Mesendoderm (in vitro differentiated cells): ENCODE measurements around the gene FRMD4A.

ENCODE experiments used
- DNase-seq: peaks from one replicate; pipeline ENCODE4 v3.0.0; 2013
- H2AK5ac ChIP-seq: 2 replicates; pipeline ENCODE4 v1.6.1; 2013; ENCODE audit warnings: low read length, inconsistent platforms
- H2BK120ac ChIP-seq: 2 replicates; pipeline ENCODE4 v1.6.1; 2013; ENCODE audit warnings: low read depth, mild to moderate bottlenecking, low read length, moderate library complexity, mixed read lengths
- H2BK15ac ChIP-seq: replicated peaks from 2 replicates; pipeline ENCODE4 v1.6.1; 2013; ENCODE audit warnings: low read depth, mild to moderate bottlenecking, moderate library complexity
- H2BK5ac ChIP-seq: 2 replicates; pipeline ENCODE4 v1.6.1; 2013; ENCODE audit warnings: low read length, inconsistent platforms
- H3K18ac ChIP-seq: 2 replicates; pipeline ENCODE4 v1.6.1; 2013; ENCODE audit warnings: mild to moderate bottlenecking, low read length, mixed read lengths
- H3K23ac ChIP-seq: one replicate; pipeline ENCODE4 v1.6.1; 2013; ENCODE audit warnings: low read length
- H3K27ac ChIP-seq: 2 replicates; pipeline ENCODE4 v1.5.1; 2013; ENCODE audit warnings: low read depth, mild to moderate bottlenecking, inconsistent platforms, low read length, moderate library complexity
- H3K27me3 ChIP-seq: 2 replicates; pipeline ENCODE4 v1.6.1; 2013; ENCODE audit warnings: low read length, control low read depth, mild to moderate bottlenecking, inconsistent platforms; ENCODE audit not compliant: insufficient read depth, poor library complexity
- H3K36me3 ChIP-seq: 2 replicates; pipeline ENCODE4 v1.6.1; 2013; ENCODE audit warnings: low read length, inconsistent platforms; ENCODE audit not compliant: control insufficient read depth, insufficient read depth
- H3K4ac ChIP-seq: one replicate; pipeline ENCODE4 v1.6.1; 2013; ENCODE audit warnings: low read depth, mild to moderate bottlenecking, low read length, moderate library complexity
- H3K4me1 ChIP-seq: 2 replicates; pipeline ENCODE4 v1.6.1; 2013; ENCODE audit warnings: low read depth, low read length, inconsistent platforms; ENCODE audit not compliant: control insufficient read depth
- H3K4me2 ChIP-seq: 2 replicates; pipeline ENCODE4 v1.6.1; 2013; ENCODE audit warnings: low read length
- H3K4me3 ChIP-seq: 2 replicates; pipeline ENCODE4 v1.5.1; 2013; ENCODE audit warnings: mild to moderate bottlenecking, low read length
- H3K56ac ChIP-seq: one replicate; pipeline ENCODE4 v1.6.1; 2013; ENCODE audit warnings: low read length
- H3K79me1 ChIP-seq: 2 replicates; pipeline ENCODE4 v1.6.1; 2013; ENCODE audit warnings: low read length, inconsistent platforms
- H3K79me2 ChIP-seq: 2 replicates; pipeline ENCODE4 v1.6.1; 2013; ENCODE audit warnings: mild to moderate bottlenecking, low read length; ENCODE audit not compliant: control insufficient read depth, insufficient read depth
- H3K9ac ChIP-seq: 2 replicates; pipeline ENCODE4 v1.6.1; 2013; ENCODE audit warnings: low read length, inconsistent platforms
- H4K5ac ChIP-seq: one replicate; pipeline ENCODE4 v1.6.1; 2013; ENCODE audit warnings: low read length
- H4K8ac ChIP-seq: one replicate; pipeline ENCODE4 v1.6.1; 2013; ENCODE audit warnings: low read depth, mild to moderate bottlenecking, control low read depth, low read length, moderate library complexity
- WGBS: extraction: QIAGEN DNeasy Blood & Tissue Kit; methylation state at CpG from one replicate; pipeline ENCODE4 v1.1.7; 2013; ENCODE audit warnings: low lambda C conversion rate, missing lambda C conversion rate; ENCODE audit not compliant: insufficient coverage; ENCODE audit errors: extremely low coverage; 5-methylcytosine and 5-hydroxymethylcytosine counted together

The FRMD4A gene

DNA sequence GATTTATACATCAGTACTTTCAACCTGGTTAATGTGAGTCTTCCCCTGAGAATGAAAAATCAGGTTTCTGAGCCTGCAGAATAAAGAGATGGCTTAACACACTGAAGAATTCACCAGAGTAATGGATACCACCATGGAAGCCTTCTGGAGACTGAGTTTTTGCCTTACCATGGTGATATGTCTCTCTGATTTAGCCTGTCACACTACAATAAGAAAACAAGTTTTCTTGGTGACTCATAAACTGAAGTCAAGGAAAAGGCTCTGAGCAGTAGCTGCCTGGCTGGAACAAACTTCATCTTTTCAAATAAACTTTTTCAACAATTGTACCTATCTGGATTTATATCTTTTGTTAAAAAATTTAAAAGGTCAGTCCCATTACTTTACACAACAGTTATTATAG lies 515.0 kb downstream of the FRMD4A start:
- H3K27me3 ChIP-seq: no peaks in the 10 kb centered on the region
- H3K56ac ChIP-seq: no peak overlapping the region
- H3K4me2 ChIP-seq: no peak overlapping the region
- H3K4ac ChIP-seq: no peak overlapping the region
- H2AK5ac ChIP-seq: no peak overlapping the region
- no peak overlapping the region for H3K4me3 ChIP-seq
- H4K5ac ChIP-seq: no peak overlapping the region
- H3K27ac ChIP-seq: no peak overlapping the region
- H3K23ac ChIP-seq: no peak overlapping the region
- no peak overlapping the region for H2BK15ac ChIP-seq
- no peak for DNase-seq
- H3K79me2 ChIP-seq: no peaks in the 10 kb centered on the region
- no peaks in the 10 kb centered on the region for H3K4me1 ChIP-seq
- H3K79me1 ChIP-seq: peaks cover 2% of the 10 kb centered on the region
- no peak overlapping the region for H2BK120ac ChIP-seq
- no peak overlapping the region for H3K9ac ChIP-seq
- no peak overlapping the region for H2BK5ac ChIP-seq
- no peaks in the 10 kb centered on the region for H3K36me3 ChIP-seq
- no peak overlapping the region for H3K18ac ChIP-seq
- no peak overlapping the region for H4K8ac ChIP-seq

DNA sequence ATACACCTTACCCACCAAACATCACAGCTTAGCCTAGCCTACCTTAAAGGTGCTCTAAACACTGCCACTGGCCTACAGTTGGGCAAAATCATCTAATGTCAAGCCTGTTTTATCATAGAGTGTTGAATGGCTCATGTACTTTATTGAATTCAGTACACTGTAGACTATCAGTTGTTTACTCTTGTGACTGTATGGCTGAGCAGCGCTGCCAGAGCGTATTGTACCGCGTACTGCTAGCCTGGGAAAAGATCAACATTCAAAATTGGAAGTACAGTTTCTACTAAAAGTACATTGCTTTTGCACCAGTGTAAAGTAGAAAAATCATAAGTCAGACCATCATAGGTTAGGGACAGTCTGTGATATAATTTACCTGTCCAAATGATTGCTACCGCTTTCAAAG lies 517.2 kb downstream of the FRMD4A start:
- Histone ChIP-seq H3K79me2 (no peaks in the 10 kb centered on the region), H3K79me1 (peaks cover 4% of the 10 kb centered on the region), H4K5ac (no peak overlapping the region), H3K18ac (no peak overlapping the region), H3K4ac (no peak overlapping the region), H3K4me3 (no peak overlapping the region), H3K4me1 (peaks cover 5% of the 10 kb centered on the region), H2AK5ac (no peak overlapping the region), H3K4me2 (no peak overlapping the region), H4K8ac (no peak overlapping the region), H2BK15ac (no peak overlapping the region), H3K36me3 (no peaks in the 10 kb centered on the region), H2BK120ac (no peak overlapping the region), H3K56ac (no peak overlapping the region), H3K27ac (no peak overlapping the region), H3K9ac (no peak overlapping the region), H3K23ac (no peak overlapping the region), H3K27me3 (no peaks in the 10 kb centered on the region), H2BK5ac (no peak overlapping the region)
- no peak for DNase-seq
- WGBS: no CpG with 5 or more reads among the region's 5 CpGs

DNA sequence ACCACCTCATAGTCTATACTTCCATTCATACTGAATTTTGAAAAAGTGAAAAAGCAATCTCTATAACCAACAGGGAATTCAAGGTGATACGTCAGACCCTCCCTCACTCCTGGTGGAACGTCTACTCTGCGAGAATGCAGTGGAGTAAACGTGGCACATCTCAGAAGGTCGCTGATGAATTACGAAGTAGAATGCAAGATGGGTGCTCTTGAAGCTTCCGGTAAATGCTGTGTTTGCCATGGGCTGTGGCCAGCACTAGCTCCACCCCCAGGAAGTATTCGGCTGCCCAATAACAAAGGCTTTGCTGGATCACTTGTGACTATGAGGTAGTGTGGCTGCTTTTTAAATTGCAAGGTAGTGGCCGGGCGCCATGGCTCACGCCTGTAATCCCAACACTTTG lies 517.9 kb downstream of the FRMD4A start:
- H3K23ac ChIP-seq: no peak overlapping the region
- no peaks in the 10 kb centered on the region for H3K79me2 ChIP-seq
- H3K27me3 ChIP-seq: no peaks in the 10 kb centered on the region
- H3K4me2 ChIP-seq: no peak overlapping the region
- H4K8ac ChIP-seq: no peak overlapping the region
- no peak overlapping the region for H4K5ac ChIP-seq
- no CpG with 5 or more reads among the region's 11 CpGs for whole genome bisulfite sequencing
- H3K4ac ChIP-seq: no peak overlapping the region
- H3K4me1 ChIP-seq: peaks cover 5% of the 10 kb centered on the region
- peak; percentile 32 for DNase-seq
- H2BK120ac ChIP-seq: no peak overlapping the region
- H2BK15ac ChIP-seq: no peak overlapping the region
- H3K56ac ChIP-seq: no peak overlapping the region
- H3K79me1 ChIP-seq: peaks cover 4% of the 10 kb centered on the region
- H2BK5ac ChIP-seq: no peak overlapping the region
- no peak overlapping the region for H2AK5ac ChIP-seq
- H3K27ac ChIP-seq: no peak overlapping the region
- H3K9ac ChIP-seq: no peak overlapping the region
- no peaks in the 10 kb centered on the region for H3K36me3 ChIP-seq
- no peak overlapping the region for H3K4me3 ChIP-seq
- H3K18ac ChIP-seq: no peak overlapping the region

DNA sequence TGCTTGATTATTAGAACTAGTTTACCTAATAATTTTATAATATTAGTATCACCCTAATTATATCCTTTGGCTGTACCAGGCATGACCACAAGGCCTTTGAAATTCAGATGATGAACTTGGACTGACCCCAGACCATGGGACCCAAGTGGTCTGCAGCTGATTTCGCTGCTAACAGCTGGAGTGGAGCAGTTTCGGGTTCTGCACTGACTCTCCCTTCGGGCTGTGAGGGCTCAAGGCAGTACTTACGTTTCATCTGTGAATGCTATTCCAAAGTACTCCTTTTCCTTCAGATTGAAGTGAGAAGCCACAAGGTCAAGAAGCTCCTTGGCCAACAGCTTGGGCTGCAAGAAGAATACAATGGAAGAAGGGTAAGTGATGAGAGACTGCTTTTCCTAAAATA lies 520.2 kb downstream of the FRMD4A start:
- Histone ChIP-seq H2AK5ac (no peak overlapping the region), H3K4ac (no peak overlapping the region), H3K4me1 (peaks cover 5% of the 10 kb centered on the region), H3K27me3 (no peaks in the 10 kb centered on the region), H3K23ac (no peak overlapping the region), H2BK15ac (no peak overlapping the region), H2BK120ac (no peak overlapping the region), H2BK5ac (no peak overlapping the region), H3K36me3 (no peaks in the 10 kb centered on the region), H4K5ac (no peak overlapping the region), H3K9ac (no peak overlapping the region), H3K79me1 (peaks cover 4% of the 10 kb centered on the region), H3K18ac (no peak overlapping the region), H3K4me3 (no peak overlapping the region), H3K56ac (no peak overlapping the region), H3K4me2 (no peak overlapping the region), H3K27ac (no peak overlapping the region), H3K79me2 (no peaks in the 10 kb centered on the region), H4K8ac (no peak overlapping the region)
- WGBS: no CpG with 5 or more reads among the region's 4 CpGs
- no peak for DNase-seq

DNA sequence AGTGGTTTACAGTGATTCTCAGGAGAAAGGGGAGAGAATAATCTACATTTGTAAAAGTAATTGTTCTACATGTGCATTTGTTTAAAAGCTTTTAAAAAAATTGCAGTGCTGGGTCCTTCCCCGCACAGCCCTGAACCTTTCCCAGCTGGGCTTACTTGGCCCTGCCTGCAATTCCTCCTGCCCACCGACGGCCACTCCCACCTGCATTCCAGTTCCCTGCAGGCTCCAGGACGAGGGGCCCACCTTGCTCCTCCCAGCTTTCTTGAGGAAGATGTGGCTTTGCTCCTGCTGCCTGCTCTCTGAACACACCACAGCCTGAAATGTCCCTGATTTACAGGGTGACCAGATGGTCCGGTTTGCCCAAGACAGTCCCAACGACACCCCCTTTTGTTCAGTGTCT lies 521.3 kb downstream of the FRMD4A start:
- Histone ChIP-seq H4K8ac (no peak overlapping the region), H3K27ac (no peak overlapping the region), H2AK5ac (no peak overlapping the region), H2BK120ac (no peak overlapping the region), H3K4ac (no peak overlapping the region), H3K4me2 (no peak overlapping the region), H3K18ac (no peak overlapping the region), H2BK5ac (no peak overlapping the region), H3K4me1 (peaks cover 5% of the 10 kb centered on the region), H3K36me3 (no peaks in the 10 kb centered on the region), H3K4me3 (no peak overlapping the region), H3K79me1 (peaks cover 4% of the 10 kb centered on the region), H3K79me2 (no peaks in the 10 kb centered on the region), H4K5ac (no peak overlapping the region), H3K9ac (no peak overlapping the region), H3K56ac (no peak overlapping the region), H2BK15ac (no peak overlapping the region), H3K27me3 (no peaks in the 10 kb centered on the region), H3K23ac (no peak overlapping the region)
- no CpG with 5 or more reads among the region's 6 CpGs for WGBS
- peak; percentile 87 for DNase-seq

DNA sequence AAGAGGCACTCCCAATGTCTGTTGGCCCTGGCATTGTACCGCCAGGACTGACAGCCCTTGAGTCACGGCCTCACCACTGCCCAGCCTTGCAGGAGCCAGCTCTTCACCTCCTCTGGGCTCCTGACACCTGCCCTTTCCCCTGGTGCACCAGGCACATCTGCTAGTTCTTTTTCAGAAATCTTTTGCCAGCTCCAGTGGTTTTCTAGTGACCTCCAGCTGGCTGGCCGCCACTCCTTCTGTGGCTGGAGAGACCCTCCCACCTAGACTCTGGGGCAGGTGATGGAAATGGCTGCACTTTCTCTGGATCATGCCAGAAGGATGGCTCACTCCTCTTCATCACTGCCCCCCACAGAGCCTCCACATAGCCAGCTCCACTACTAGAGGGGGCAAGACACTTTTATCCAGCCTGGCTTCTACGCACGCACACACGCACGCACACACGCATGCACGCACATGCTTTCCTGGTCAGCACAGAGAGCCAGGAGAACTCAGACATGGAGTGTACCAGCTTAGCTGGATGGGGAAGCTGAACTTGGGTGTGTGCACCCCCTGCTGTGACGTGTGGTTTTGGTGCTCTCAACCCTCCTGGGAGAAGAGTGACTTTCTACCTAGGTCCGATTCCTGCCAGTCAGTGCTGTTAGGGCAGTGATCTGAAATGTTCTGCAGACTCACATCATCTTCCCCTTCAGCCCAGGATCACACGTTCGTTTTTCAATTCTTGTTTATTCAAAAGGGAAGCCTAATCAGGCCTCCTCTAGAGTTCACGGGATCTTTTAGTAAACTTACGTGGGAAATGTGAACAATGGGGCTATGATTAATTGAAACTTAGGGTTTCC lies 522.0 kb downstream of the FRMD4A start:
- Histone ChIP-seq H3K27ac (no peak overlapping the region), H3K27me3 (no peaks in the 10 kb centered on the region), H3K36me3 (no peaks in the 10 kb centered on the region)

More for the DNA sequence above, 522.0 kb downstream of the FRMD4A start:
- H3K4me3 ChIP-seq: no peak overlapping the region
- no CpG with 5 or more reads among the region's 15 CpGs for WGBS
- peaks cover 4% of the 10 kb centered on the region for H3K79me1 ChIP-seq
- no peaks in the 10 kb centered on the region for H3K79me2 ChIP-seq
- no peak overlapping the region for H3K18ac ChIP-seq
- no peak overlapping the region for H3K23ac ChIP-seq
- no peak overlapping the region for H2BK5ac ChIP-seq
- peaks cover 5% of the 10 kb centered on the region for H3K4me1 ChIP-seq
- no peak overlapping the region for H3K9ac ChIP-seq
- no peak overlapping the region for H4K8ac ChIP-seq
- peak overlapping the region; percentile 57 for H3K56ac ChIP-seq
- no peak overlapping the region for H2AK5ac ChIP-seq
- DNase-seq: no peak
- H3K4ac ChIP-seq: no peak overlapping the region
- no peak overlapping the region for H3K4me2 ChIP-seq
- H2BK15ac ChIP-seq: no peak overlapping the region
- no peak overlapping the region for H4K5ac ChIP-seq
- no peak overlapping the region for H2BK120ac ChIP-seq
